ENCODE measurements around the gene PLG.

DNA sequence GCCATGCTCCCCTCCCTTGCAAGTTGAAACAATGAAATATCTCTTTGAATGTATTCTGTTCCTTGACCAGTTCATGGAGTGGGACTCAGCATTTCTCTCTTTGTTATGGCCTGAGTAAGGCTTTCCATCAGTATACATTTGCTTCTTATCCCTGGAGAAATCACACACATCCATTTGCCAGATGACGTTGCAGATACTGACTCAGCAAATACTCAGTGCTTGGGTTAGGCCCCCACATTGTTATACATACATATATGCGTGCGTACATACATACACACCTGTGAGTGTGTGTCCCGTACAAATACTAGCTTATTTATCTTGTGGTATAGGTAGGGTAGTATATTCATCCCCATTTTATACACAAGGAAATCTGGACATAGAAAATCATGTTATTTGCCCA is 72.4 kb downstream of the PLG start:
- TF ChIP-seq, protein P1, sequence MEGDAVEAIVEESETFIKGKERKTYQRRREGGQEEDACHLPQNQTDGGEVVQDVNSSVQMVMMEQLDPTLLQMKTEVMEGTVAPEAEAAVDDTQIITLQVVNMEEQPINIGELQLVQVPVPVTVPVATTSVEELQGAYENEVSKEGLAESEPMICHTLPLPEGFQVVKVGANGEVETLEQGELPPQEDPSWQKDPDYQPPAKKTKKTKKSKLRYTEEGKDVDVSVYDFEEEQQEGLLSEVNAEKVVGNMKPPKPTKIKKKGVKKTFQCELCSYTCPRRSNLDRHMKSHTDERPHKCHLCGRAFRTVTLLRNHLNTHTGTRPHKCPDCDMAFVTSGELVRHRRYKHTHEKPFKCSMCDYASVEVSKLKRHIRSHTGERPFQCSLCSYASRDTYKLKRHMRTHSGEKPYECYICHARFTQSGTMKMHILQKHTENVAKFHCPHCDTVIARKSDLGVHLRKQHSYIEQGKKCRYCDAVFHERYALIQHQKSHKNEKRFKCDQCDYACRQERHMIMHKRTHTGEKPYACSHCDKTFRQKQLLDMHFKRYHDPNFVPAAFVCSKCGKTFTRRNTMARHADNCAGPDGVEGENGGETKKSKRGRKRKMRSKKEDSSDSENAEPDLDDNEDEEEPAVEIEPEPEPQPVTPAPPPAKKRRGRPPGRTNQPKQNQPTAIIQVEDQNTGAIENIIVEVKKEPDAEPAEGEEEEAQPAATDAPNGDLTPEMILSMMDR (IDR thresholded peaks at IDR 0.05; ENCODE audit: low read depth, low read length) = no peak
- no peak for TF ChIP-seq POLR2A (IDR thresholded peaks at IDR 0.05; ENCODE audit: extremely low read depth, insufficient read length)
